GM19043 (cell line): ENCODE results near the gene SLK.

Experiments used
- ATAC-seq: cut with Tn5 transposase; IDR thresholded peaks from one replicate; pipeline ENCODE4 v1.9.1; 2021; ENCODE audit warnings: low read depth; ENCODE audit not compliant: unreplicated experiment

The SLK gene

GRCh38 chr10:103985726-103986125, 18.8 kb downstream of the SLK start:
- ATAC-seq, result no peak

- ATAC-seq, result no peak
Measured at GRCh38 chr10:103986360-103986759, 19.4 kb downstream of the SLK start.

- no peak for ATAC-seq
Measured at GRCh38 chr10:103990121-103990520, 23.2 kb downstream of the SLK start.

GRCh38 chr10:103990531-103990930, 23.6 kb downstream of the SLK start:
- ATAC-seq, result no peak

- no peak for ATAC-seq
Measured at GRCh38 chr10:103991393-103992128, 24.6 kb downstream of the SLK start.

GRCh38 chr10:103995134-103995533, 28.2 kb downstream of the SLK start:
- no peak for ATAC-seq

GRCh38 chr10:103998805-103999204, 31.9 kb downstream of the SLK start:
- ATAC-seq, result no peak

GRCh38 chr10:104002911-104003310, 36.0 kb downstream of the SLK start:
- ATAC-seq, result no peak

GRCh38 chr10:104005172-104005863, 38.4 kb downstream of the SLK start:
- no peak for ATAC-seq

GRCh38 chr10:104011904-104012303, 45.0 kb downstream of the SLK start:
- no peak for ATAC-seq

- ATAC-seq, result no peak
Measured at GRCh38 chr10:104013489-104013888, 46.5 kb downstream of the SLK start.

- ATAC-seq, result no peak
Measured at GRCh38 chr10:104014176-104014575, 47.2 kb downstream of the SLK start.

- ATAC-seq, result no peak
Measured at GRCh38 chr10:104016661-104017060, 49.7 kb downstream of the SLK start.

- no peak for ATAC-seq
Measured at GRCh38 chr10:104018471-104018870, 51.5 kb downstream of the SLK start.

- no peak for ATAC-seq
Measured at GRCh38 chr10:104020020-104020419, 53.1 kb downstream of the SLK start.

GRCh38 chr10:104021246-104021645, 54.3 kb downstream of the SLK start:
- ATAC-seq, result no peak

GRCh38 chr10:104022026-104022425, 55.1 kb downstream of the SLK start:
- no peak for ATAC-seq

GRCh38 chr10:104025524-104025923, 58.6 kb downstream of the SLK start:
- ATAC-seq, result no peak

- ATAC-seq, result no peak
Measured at GRCh38 chr10:104026762-104027161, 59.8 kb downstream of the SLK start.

GRCh38 chr10:104028146-104028545, 61.2 kb downstream of the SLK start:
- no peak for ATAC-seq

- no peak for ATAC-seq
Measured at GRCh38 chr10:104028823-104029520, 62.0 kb downstream of the SLK start.

- no peak for ATAC-seq
Measured at GRCh38 chr10:104029521-104029860, 62.6 kb downstream of the SLK start.
